CD4-positive, CD25-positive, alpha-beta regulatory T cell (primary cell): ENCODE measurements around the gene RPTOR. TPM values are rescaled to one million over a fixed set of nuclear protein-coding genes. Genes with fewer than 3 reads are reported as not detected.
A peak's percentile ranks its signal among the peaks of the same experiment; 100 is the strongest.

Source experiments
- ATAC-seq, 2 donors: fragments of 150-1000 bp; cut with Tn5 transposase; one replicate each; pipeline ENCODE4 v1.10.0; 2021; ENCODE audit warnings: low read depth in 2 of 2, moderate number of reproducible peaks in 2 of 2, moderate library complexity in 1 of 2
- DNase-seq, 3 donors: peaks; one replicate each; pipeline versions ENCODE4 v3.0.0 to v3.0.0-alpha.2; 2012 to 2022; ENCODE audit warnings: mixed read lengths in 1 of 3
- H3K27ac ChIP-seq: one replicate; pipeline ENCODE4 v1.7.0; 2013; ENCODE audit warnings: mild to moderate bottlenecking, low read length; ENCODE audit not compliant: insufficient read depth, poor library complexity, severe bottlenecking
- H3K27me3 ChIP-seq: one replicate; pipeline ENCODE4 v1.7.0; 2013; ENCODE audit warnings: low read length; ENCODE audit not compliant: control insufficient read depth, insufficient read depth
- H3K36me3 ChIP-seq: one replicate; pipeline ENCODE4 v1.7.0; 2013; ENCODE audit warnings: mild to moderate bottlenecking, low read length, moderate library complexity; ENCODE audit not compliant: control insufficient read depth, insufficient read depth
- H3K4me1 ChIP-seq: 2 replicates; pipeline ENCODE4 v1.7.0; 2013; ENCODE audit warnings: mild to moderate bottlenecking, low read length; ENCODE audit not compliant: insufficient read depth, control insufficient read depth, poor library complexity, severe bottlenecking
- H3K4me3 ChIP-seq: one replicate; pipeline ENCODE4 v1.7.0; 2013; ENCODE audit warnings: low read depth, mild to moderate bottlenecking, low read length, moderate library complexity
- H3K9me3 ChIP-seq, 2 experiments: 1 replicate in 1 of 2; 2 replicates in 1 of 2; pipeline ENCODE4 v1.7.0; 2013; ENCODE audit warnings: low read length in 2 of 2, mild to moderate bottlenecking in 1 of 2, moderate library complexity in 1 of 2; ENCODE audit not compliant: control insufficient read depth in 2 of 2
- H3K27ac Mint-ChIP-seq, 3 donors: one replicate each; pipeline ENCODE4 v1.8.0; 2020 to 2022; ENCODE audit warnings: mild to moderate bottlenecking in 3 of 3, mixed read lengths in 3 of 3, moderate library complexity in 2 of 3
- H3K27me3 Mint-ChIP-seq: one replicate; pipeline ENCODE4 v1.8.0; 2022; ENCODE audit warnings: mild to moderate bottlenecking, mixed read lengths
- H3K36me3 Mint-ChIP-seq: one replicate; pipeline ENCODE4 v1.8.0; 2020; ENCODE audit warnings: mixed read lengths
- H3K4me1 Mint-ChIP-seq, 4 donors: one replicate each; pipeline ENCODE4 v1.8.0; 2020 to 2022; ENCODE audit warnings: mixed read lengths in 4 of 4, mild to moderate bottlenecking in 1 of 4
- H3K4me3 Mint-ChIP-seq, 4 donors: one replicate each; pipeline ENCODE4 v1.8.0; 2020 to 2022; ENCODE audit warnings: mild to moderate bottlenecking in 4 of 4, mixed read lengths in 4 of 4, moderate library complexity in 3 of 4
- H3K9me3 Mint-ChIP-seq, 7 donors: one replicate each; pipeline ENCODE4 v1.8.0; 2020 to 2022; ENCODE audit warnings: mixed read lengths in 7 of 7, mild to moderate bottlenecking in 3 of 7, moderate library complexity in 2 of 7
- polyA plus RNA-seq, 4 donors: library from polyadenylated mRNA; unstranded; fragments of 300-500 nt; fragmentation: Illumina TruSeq; gene quantifications; one replicate each; pipeline ENCODE4 v1.2.3, GENCODE V29; 2021
- total RNA-seq: library from RNA; stranded (reverse); gene quantifications from one replicate; pipeline ENCODE4 v1.2.3, GENCODE V29; 2022

Gene RPTOR
- total and polyA plus RNA-seq, 5 donors from 2014 or later: 4.7 to 70.1 (median 8.2) TPM

- no peaks in the 10 kb centered on the region for H3K27me3 ChIP-seq
- peak overlapping the region in 2 of 4 donors; percentile 8 to 12 for H3K4me3 Mint-ChIP-seq
- no peak for DNase-seq
- H3K4me1 ChIP-seq: peaks cover 40% of the 10 kb centered on the region
- H3K36me3 Mint-ChIP-seq: peaks cover 15% of the 10 kb centered on the region
- H3K9me3 Mint-ChIP-seq: peaks cover 0 to 2% (median 0%) of the 10 kb centered on the region in 7 donors
- H3K27ac Mint-ChIP-seq: peak overlapping the region; percentile 77 to 91 (median 82)
- no peaks in the 10 kb centered on the region for H3K27me3 Mint-ChIP-seq
- H3K27ac ChIP-seq: peak overlapping the region; percentile 61
- no peak overlapping the region for H3K4me3 ChIP-seq
- ATAC-seq: no peak
- no peaks in the 10 kb centered on the region for H3K9me3 ChIP-seq
- no peaks in the 10 kb centered on the region for H3K36me3 ChIP-seq
- H3K4me1 Mint-ChIP-seq: peaks cover 23 to 50% (median 37%) of the 10 kb centered on the region in 4 donors
Observed at GRCh38 chr17:80766290-80766855, 221.7 kb downstream of the RPTOR start.

DNA sequence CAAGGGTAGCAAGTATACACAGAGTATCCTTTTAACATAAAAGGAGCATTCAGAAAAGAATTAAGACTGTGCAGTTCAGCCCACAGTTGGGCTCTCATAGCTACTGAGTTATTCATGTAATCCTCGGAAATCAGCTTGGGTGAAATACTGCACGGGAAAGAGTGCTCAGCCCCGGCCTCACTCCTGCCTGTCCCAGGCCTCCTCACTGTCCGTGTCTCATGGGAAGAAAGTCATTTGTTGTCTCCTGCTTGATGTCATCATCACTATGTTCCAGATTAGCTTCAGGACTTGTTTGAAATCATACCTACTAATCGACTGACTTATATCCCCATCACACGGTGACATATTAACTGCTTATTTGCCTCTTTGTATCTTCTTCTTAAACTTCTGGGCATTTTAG is 223.8 kb downstream of the RPTOR start:
- Mint-ChIP-seq H3K9me3 (no peaks in the 10 kb centered on the region), H3K4me3 (peak overlapping the region in 1 of 4 donors; percentile 18), H3K4me1 (peaks cover 9 to 36% (median 23%) of the 10 kb centered on the region in 4 donors), H3K27me3 (no peaks in the 10 kb centered on the region), H3K36me3 (peaks cover 12% of the 10 kb centered on the region), H3K27ac (peak overlapping the region in 1 of 3 donors; percentile 20)
- Histone ChIP-seq H3K4me3 (no peak overlapping the region), H3K27me3 (no peaks in the 10 kb centered on the region), H3K36me3 (no peaks in the 10 kb centered on the region), H3K9me3 (no peaks in the 10 kb centered on the region), H3K4me1 (peaks cover 23% of the 10 kb centered on the region), H3K27ac (no peak overlapping the region)
- ATAC-seq (no peak), DNase-seq (no peak)

DNA sequence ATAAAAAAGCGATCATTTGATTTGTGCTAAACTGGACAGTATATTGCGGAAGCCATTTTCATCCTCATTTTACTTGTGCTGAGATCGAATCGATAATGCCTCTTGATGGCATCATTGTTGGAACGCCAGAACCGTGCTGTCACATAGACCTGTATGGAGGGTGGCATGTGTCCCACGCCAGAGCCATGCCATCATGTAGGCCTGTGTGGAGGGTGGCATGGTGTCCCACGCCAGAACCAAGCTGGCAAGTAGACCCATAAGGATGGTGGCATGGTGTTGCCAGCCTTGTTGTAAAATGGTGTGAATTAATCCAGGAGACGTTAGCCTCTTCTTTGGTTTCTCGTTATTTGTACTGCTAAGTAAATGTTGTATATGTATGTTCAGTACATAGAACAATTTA is 224.3 kb downstream of the RPTOR start:
- H3K27me3 Mint-ChIP-seq: no peaks in the 10 kb centered on the region
- no peaks in the 10 kb centered on the region for H3K9me3 Mint-ChIP-seq
- peaks cover 9 to 35% (median 22%) of the 10 kb centered on the region in 4 donors for H3K4me1 Mint-ChIP-seq
- H3K36me3 Mint-ChIP-seq: peaks cover 12% of the 10 kb centered on the region
- H3K9me3 ChIP-seq: no peaks in the 10 kb centered on the region
- no peaks in the 10 kb centered on the region for H3K36me3 ChIP-seq
- H3K27ac Mint-ChIP-seq: no peak overlapping the region
- DNase-seq: no peak
- ATAC-seq: no peak
- no peak overlapping the region for H3K4me3 ChIP-seq
- no peaks in the 10 kb centered on the region for H3K27me3 ChIP-seq
- peaks cover 22% of the 10 kb centered on the region for H3K4me1 ChIP-seq
- no peak overlapping the region for H3K27ac ChIP-seq
- no peak overlapping the region for H3K4me3 Mint-ChIP-seq

GRCh38 chr17:80769516-80769915 is 224.9 kb downstream of the RPTOR start:
- no peaks in the 10 kb centered on the region for H3K9me3 ChIP-seq
- H3K36me3 ChIP-seq: no peaks in the 10 kb centered on the region
- peaks cover 12% of the 10 kb centered on the region for H3K36me3 Mint-ChIP-seq
- peaks cover 9 to 37% (median 24%) of the 10 kb centered on the region in 4 donors for H3K4me1 Mint-ChIP-seq
- no peak overlapping the region for H3K4me3 ChIP-seq
- H3K27me3 Mint-ChIP-seq: no peaks in the 10 kb centered on the region
- no peak overlapping the region for H3K27ac ChIP-seq
- no peak overlapping the region for H3K4me3 Mint-ChIP-seq
- DNase-seq: no peak
- H3K9me3 Mint-ChIP-seq: no peaks in the 10 kb centered on the region
- H3K4me1 ChIP-seq: peaks cover 22% of the 10 kb centered on the region
- no peak overlapping the region for H3K27ac Mint-ChIP-seq
- H3K27me3 ChIP-seq: no peaks in the 10 kb centered on the region
- no peak for ATAC-seq

GRCh38 chr17:80769936-80770625 is 225.4 kb downstream of the RPTOR start:
- H3K4me1 Mint-ChIP-seq: peaks cover 8 to 37% (median 23%) of the 10 kb centered on the region in 4 donors
- peaks cover 14% of the 10 kb centered on the region for H3K36me3 Mint-ChIP-seq
- H3K27me3 ChIP-seq: no peaks in the 10 kb centered on the region
- DNase-seq (no peak), ATAC-seq (no peak)
- H3K4me1 ChIP-seq: peaks cover 17% of the 10 kb centered on the region
- no peaks in the 10 kb centered on the region for H3K9me3 ChIP-seq
- H3K27ac ChIP-seq: no peak overlapping the region
- no peaks in the 10 kb centered on the region for H3K36me3 ChIP-seq
- no peaks in the 10 kb centered on the region for H3K9me3 Mint-ChIP-seq
- no peaks in the 10 kb centered on the region for H3K27me3 Mint-ChIP-seq
- H3K27ac Mint-ChIP-seq: peak overlapping the region in 1 of 3 donors; percentile 62
- no peak overlapping the region for H3K4me3 Mint-ChIP-seq
- no peak overlapping the region for H3K4me3 ChIP-seq

- peaks cover 18% of the 10 kb centered on the region for H3K36me3 Mint-ChIP-seq
- H3K27me3 Mint-ChIP-seq: no peaks in the 10 kb centered on the region
- ATAC-seq (no peak), DNase-seq (no peak)
- H3K9me3 Mint-ChIP-seq: no peaks in the 10 kb centered on the region
- peaks cover 7% of the 10 kb centered on the region for H3K4me1 ChIP-seq
- H3K27me3 ChIP-seq: no peaks in the 10 kb centered on the region
- no peak overlapping the region for H3K4me3 ChIP-seq
- H3K4me1 Mint-ChIP-seq: peaks cover 6 to 32% (median 19%) of the 10 kb centered on the region in 4 donors
- H3K4me3 Mint-ChIP-seq: peak overlapping the region in 2 of 4 donors; percentile 18 to 63
- no peaks in the 10 kb centered on the region for H3K9me3 ChIP-seq
- H3K27ac Mint-ChIP-seq: peak overlapping the region in 2 of 3 donors; percentile 16 to 62
- H3K27ac ChIP-seq: no peak overlapping the region
- no peaks in the 10 kb centered on the region for H3K36me3 ChIP-seq
Observed at GRCh38 chr17:80770881-80771611, 226.4 kb downstream of the RPTOR start.

DNA sequence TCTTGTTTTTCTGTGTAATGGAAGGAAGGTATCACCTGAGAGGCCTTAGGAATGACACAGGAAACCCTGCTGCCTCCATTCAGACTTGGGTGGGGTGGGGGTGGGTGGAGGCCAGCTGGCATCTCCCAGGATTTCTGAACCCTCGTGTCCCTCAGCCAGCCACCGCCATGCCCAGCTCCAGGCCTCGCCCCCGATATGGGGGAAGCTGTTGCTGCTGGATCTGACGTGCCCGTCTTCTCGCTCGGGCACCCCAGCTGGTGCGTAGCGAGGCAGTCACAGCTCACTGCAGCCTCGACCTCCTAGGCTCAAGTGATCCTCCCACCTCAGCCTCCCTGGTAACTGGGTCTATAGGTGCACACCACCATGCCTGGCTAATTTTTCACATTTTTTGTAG is 227.0 kb downstream of the RPTOR start:
- H3K27ac ChIP-seq: no peak overlapping the region
- ATAC-seq (no peak), DNase-seq (no peak)
- Mint-ChIP-seq H3K36me3 (peaks cover 19% of the 10 kb centered on the region), H3K27me3 (no peaks in the 10 kb centered on the region), H3K9me3 (no peaks in the 10 kb centered on the region), H3K4me1 (peaks cover 6 to 29% (median 18%) of the 10 kb centered on the region in 4 donors), H3K27ac (peak overlapping the region in 1 of 3 donors; percentile 16), H3K4me3 (peak overlapping the region in 1 of 4 donors; percentile 63)
- no peaks in the 10 kb centered on the region for H3K9me3 ChIP-seq
- H3K36me3 ChIP-seq: no peaks in the 10 kb centered on the region
- H3K4me1 ChIP-seq: peaks cover 1% of the 10 kb centered on the region
- H3K4me3 ChIP-seq: no peak overlapping the region
- no peaks in the 10 kb centered on the region for H3K27me3 ChIP-seq
